ENCODE data around the gene LRFN2. TPM values are rescaled to one million over a fixed set of nuclear protein-coding genes. Genes with fewer than 3 reads are reported as not detected.

Gene LRFN2
- not detected in 2 replicates for total RNA-seq
- not detected for total RNA-seq (2013)
- polyA plus RNA-seq: not detected in 2 replicates
- 0.07 TPM in 1 of 2 replicates, not detected in the other for polyA minus RNA-seq

DNA sequence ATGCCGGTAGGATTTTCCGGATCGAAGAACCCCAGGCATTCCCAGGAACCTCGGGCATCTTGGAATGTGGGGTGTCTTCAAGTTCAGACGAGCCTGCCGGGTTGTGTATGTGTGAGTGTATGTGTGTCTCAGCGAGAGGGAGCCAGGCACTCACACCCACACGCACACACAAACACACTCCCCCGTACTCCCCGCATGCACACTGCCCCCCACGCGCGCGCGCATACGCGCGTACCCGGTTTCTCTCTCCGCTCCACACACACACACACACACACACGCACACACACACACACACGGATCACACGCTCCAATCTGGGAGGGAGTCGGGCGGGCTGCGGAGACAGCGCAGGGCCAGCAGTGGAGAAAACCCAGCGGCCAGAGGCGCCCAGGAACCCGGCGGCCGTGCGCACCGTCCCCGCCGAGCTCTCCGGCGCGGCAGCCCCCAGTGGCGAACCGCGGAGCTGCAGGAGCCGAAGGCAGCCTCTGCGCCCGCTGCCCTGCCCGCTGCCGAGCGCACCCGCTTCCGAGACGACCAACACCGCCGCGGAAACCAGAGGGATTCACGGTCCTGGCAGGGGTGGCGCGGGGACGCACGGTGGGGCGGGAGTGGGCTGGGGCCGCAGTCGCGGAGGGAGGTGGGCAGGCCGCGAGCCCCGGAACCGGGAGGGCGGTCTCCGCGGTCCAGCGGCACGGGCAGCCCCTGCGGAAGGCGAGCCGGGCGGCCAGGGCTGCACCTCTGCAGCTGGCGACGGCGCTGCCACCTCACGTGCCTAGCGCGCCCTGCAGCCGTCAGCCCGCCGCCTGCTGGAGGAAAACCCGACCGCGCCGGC lies at the start of gene LRFN2:
TSS of gene LRFN2 (minus strand) at position 125 of the 830 bp plus-strand sequence.
- H3K4me3 Mint-ChIP-seq: peak within 1 kb of the TSS; percentile 78
- no peaks in the 10 kb centered on the region for H3K79me2 ChIP-seq (ENCODE audit: control insufficient read depth, insufficient read depth, low read length)
- no peaks in the 10 kb centered on the region for H4K20me1 ChIP-seq (ENCODE audit: control insufficient read depth, insufficient read depth, low read length, poor library complexity, severe bottlenecking)
- peaks cover 11% of the 10 kb centered on the region for H3K4me1 Mint-ChIP-seq
- intact Hi-C loops (cut with micrococcal nuclease): no loop called here
- DNase-seq (peak; percentile 67), ATAC-seq (ENCODE audit: low read depth) (peak; percentile 78)
- no peaks in the 10 kb centered on the region for H3K36me3 ChIP-seq (replicated peaks in 1 of 2; ENCODE audit: control extremely low read depth in 1 of 2, control insufficient read depth in 1 of 2, extremely low read depth in 1 of 2, insufficient read depth in 2 of 2, low read length in 1 of 2)
- no peak within 1 kb of the TSS for H3K27ac ChIP-seq (ENCODE audit: low read length in 2 of 2)
- peak within 1 kb of the TSS; percentile 6 to 62 (median 46) for H3K4me3 ChIP-seq (ENCODE audit: control extremely low read depth in 1 of 5, extremely low read depth in 1 of 5, insufficient read depth in 1 of 5, low read depth in 2 of 5, low read length in 4 of 5)
- ChIA-PET CTCF (interaction anchor here (0.7 to 1.5 kb wide), 4 partner anchors 12 to 1687 kb away, joined by 3 to 5 read pairs (median 4); no protein-coding TSS in a partner anchor), POLR2A (no interaction called here)
- H3K27me3 ChIP-seq (replicated peaks in 1 of 4; ENCODE audit: control extremely low read depth in 1 of 4, control insufficient read depth in 3 of 4, insufficient read depth in 4 of 4, low read length in 3 of 4): peaks cover 0 to 35% (median 17%) of the 10 kb centered on the region in 4 experiments
- H3K4me2 ChIP-seq (replicated peaks; ENCODE audit: low read depth, low read length, poor library complexity, severe bottlenecking): peak within 1 kb of the TSS; percentile 87
- peak within 1 kb of the TSS; percentile 62 for H3K9ac ChIP-seq (ENCODE audit: low read length)
- H3K27me3 Mint-ChIP-seq: peaks cover 53% of the 10 kb centered on the region
- peaks cover 16% of the 10 kb centered on the region in 2 donors for H3K4me1 ChIP-seq (ENCODE audit: control insufficient read depth in 2 of 2, insufficient read depth in 2 of 2, low read length in 2 of 2)
- under 1% methylated on average over 80 of the region's 89 CpGs for WGBS (ENCODE audit: insufficient coverage)
- H3K27ac Mint-ChIP-seq: no peak within 1 kb of the TSS
- H3K9me3 Mint-ChIP-seq (ENCODE audit: insufficient read depth): no peaks in the 10 kb centered on the region
- peaks cover 0 to 3% (median 0%) of the 10 kb centered on the region in 3 donors for H3K9me3 ChIP-seq (ENCODE audit: control extremely low read depth in 1 of 3, control insufficient read depth in 2 of 3, insufficient read depth in 1 of 3, low read length in 2 of 3)
- TF ChIP-seq CTCF (IDR thresholded peaks at IDR 0.05): peak; percentile 47
- no peak for TF ChIP-seq EZH2 (IDR thresholded peaks at IDR 0.05; ENCODE audit: borderline replicate concordance, insufficient read depth, low read depth, low read length, poor library complexity, severe bottlenecking)
- peak within 1 kb of the TSS; percentile 81 for H2AFZ ChIP-seq (ENCODE audit: insufficient read depth, low read depth, low read length, poor library complexity, severe bottlenecking)

DNA sequence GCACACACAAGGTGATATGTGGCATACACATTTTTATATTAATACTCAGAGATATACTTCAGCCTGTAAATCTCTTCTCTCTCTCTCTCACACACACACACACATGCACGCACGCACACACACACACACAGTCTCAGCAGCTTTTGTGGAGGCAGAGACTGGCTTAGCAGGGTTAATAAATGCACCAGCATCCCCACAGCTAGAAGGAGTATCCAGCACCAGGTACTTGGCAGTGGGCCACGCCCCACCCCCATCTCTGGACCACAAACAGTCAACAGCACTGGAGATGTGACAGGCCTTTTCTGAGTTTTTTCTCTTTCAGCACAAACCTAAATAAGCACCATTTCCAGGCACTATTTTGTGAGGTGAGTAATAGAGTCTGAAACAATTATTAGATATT lies 47.3 kb upstream of the LRFN2 start:
- Mint-ChIP-seq H3K4me1 (no peaks in the 10 kb centered on the region), H3K9me3 (ENCODE audit: insufficient read depth) (no peaks in the 10 kb centered on the region), H3K4me3 (no peak overlapping the region), H3K27ac (no peak overlapping the region), H3K27me3 (peaks cover 10% of the 10 kb centered on the region)
- CTCF ChIA-PET: no interaction called here
- intact Hi-C loops (cut with micrococcal nuclease): no loop called here
- H3K4me2 ChIP-seq (replicated peaks; ENCODE audit: low read depth, low read length, poor library complexity, severe bottlenecking): no peak overlapping the region
- no peak for ATAC-seq (ENCODE audit: low read depth)
- no peaks in the 10 kb centered on the region for H3K36me3 ChIP-seq (replicated peaks in 1 of 2; ENCODE audit: control extremely low read depth in 1 of 2, control insufficient read depth in 1 of 2, extremely low read depth in 1 of 2, insufficient read depth in 2 of 2, low read length in 1 of 2)
- WGBS (ENCODE audit: insufficient coverage): 67% methylated on average over 3 of the region's 3 CpGs
- no peaks in the 10 kb centered on the region for H4K20me1 ChIP-seq (ENCODE audit: control insufficient read depth, insufficient read depth, low read length, poor library complexity, severe bottlenecking)
- no peaks in the 10 kb centered on the region for H3K79me2 ChIP-seq (ENCODE audit: control insufficient read depth, insufficient read depth, low read length)
- no peak overlapping the region for H3K9ac ChIP-seq (ENCODE audit: low read length)
- no peaks in the 10 kb centered on the region for H3K27me3 ChIP-seq (replicated peaks in 1 of 4; ENCODE audit: control extremely low read depth in 1 of 4, control insufficient read depth in 3 of 4, insufficient read depth in 4 of 4, low read length in 3 of 4)
- no peak overlapping the region for H3K4me3 ChIP-seq (ENCODE audit: control extremely low read depth in 1 of 5, extremely low read depth in 1 of 5, insufficient read depth in 1 of 5, low read depth in 2 of 5, low read length in 4 of 5)
- no peaks in the 10 kb centered on the region for H3K4me1 ChIP-seq (ENCODE audit: control insufficient read depth in 2 of 2, insufficient read depth in 2 of 2, low read length in 2 of 2)
- no peak overlapping the region for H2AFZ ChIP-seq (ENCODE audit: insufficient read depth, low read depth, low read length, poor library complexity, severe bottlenecking)
- no peak for DNase-seq
- H3K27ac ChIP-seq (ENCODE audit: low read length in 2 of 2): no peak overlapping the region
- no peaks in the 10 kb centered on the region for H3K9me3 ChIP-seq (ENCODE audit: control extremely low read depth in 1 of 3, control insufficient read depth in 2 of 3, insufficient read depth in 1 of 3, low read length in 2 of 3)
- POLR2A ChIA-PET: no interaction called here
- TF ChIP-seq EZH2 (IDR thresholded peaks at IDR 0.05; ENCODE audit: borderline replicate concordance, insufficient read depth, low read depth, low read length, poor library complexity, severe bottlenecking) (no peak), CTCF (IDR thresholded peaks at IDR 0.05) (no peak)
